ENCODE data around the gene FAM25G.
A peak's percentile ranks its signal among the peaks of the same experiment; 100 is the strongest.
"Not testable (repeated sequence)": the region's sequence is repeated elsewhere in the genome, so short reads cannot be mapped to it uniquely, and the experiment has no call there.

Gene FAM25G

DNA sequence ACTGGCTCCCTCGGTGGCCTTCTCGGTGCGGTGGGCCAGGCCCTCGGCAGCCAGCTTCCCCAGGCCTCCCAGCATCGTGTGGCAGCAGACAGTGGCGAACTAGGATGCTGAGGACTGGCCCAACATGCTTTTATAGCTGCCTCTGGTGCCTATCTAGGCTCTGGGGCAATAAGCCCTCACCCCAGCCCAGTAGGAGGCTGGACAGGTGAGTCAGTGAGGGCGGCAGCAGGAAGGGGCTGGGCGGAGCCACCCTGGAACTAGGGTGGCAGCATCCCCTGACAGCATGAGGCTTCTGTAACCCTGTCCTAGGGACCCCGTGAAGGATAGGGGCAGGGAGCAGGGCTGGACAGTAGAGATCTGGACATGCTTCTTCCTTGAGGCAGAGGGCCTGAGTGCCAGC, at the start of gene FAM25G:
Gene FAM25G, minus strand, starts transcription at position 101 of the 400 bp plus-strand sequence. Its CDS starts 26 bp downstream, at position 75.
- H3K27me3 ChIP-seq (replicated peaks; ENCODE audit: control insufficient read depth, insufficient read depth, low read length); DNase-seq (ENCODE audit: low read depth); H3K9ac ChIP-seq (ENCODE audit: low read length); H3K4me1 ChIP-seq (ENCODE audit: control insufficient read depth, insufficient read depth, low read length); H3K36me3 ChIP-seq (ENCODE audit: control insufficient read depth, insufficient read depth, low read length, severe bottlenecking); H3K9me3 ChIP-seq (ENCODE audit: control insufficient read depth, low read length); H3K4me3 ChIP-seq (ENCODE audit: low read length): not testable (repeated sequence)

DNA sequence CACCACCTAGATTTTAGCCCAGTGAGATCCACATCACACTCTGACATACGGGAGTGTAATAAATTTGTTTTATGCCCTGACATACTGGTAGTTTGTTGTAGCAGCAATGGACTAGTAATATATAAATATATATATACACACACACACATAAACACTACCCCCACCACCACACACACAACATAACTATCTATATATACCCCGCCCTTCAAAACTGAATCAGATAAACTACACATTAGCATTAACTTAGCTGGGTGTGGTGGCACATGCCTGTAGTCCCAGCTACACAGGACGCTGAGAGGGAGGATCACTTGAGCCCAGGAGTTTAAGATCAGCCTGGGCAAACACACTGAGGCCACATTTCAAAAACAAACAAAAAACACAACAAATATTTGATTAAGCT, 44.9 kb upstream of the FAM25G start:
- DNase-seq (ENCODE audit: low read depth); H3K36me3 ChIP-seq (ENCODE audit: control insufficient read depth, insufficient read depth, low read length, severe bottlenecking); H3K27me3 ChIP-seq (replicated peaks; ENCODE audit: control insufficient read depth, insufficient read depth, low read length); H3K9me3 ChIP-seq (ENCODE audit: control insufficient read depth, low read length); H3K4me3 ChIP-seq (ENCODE audit: low read length); H3K9ac ChIP-seq (ENCODE audit: low read length); H3K4me1 ChIP-seq (ENCODE audit: control insufficient read depth, insufficient read depth, low read length): not testable (repeated sequence)

DNA sequence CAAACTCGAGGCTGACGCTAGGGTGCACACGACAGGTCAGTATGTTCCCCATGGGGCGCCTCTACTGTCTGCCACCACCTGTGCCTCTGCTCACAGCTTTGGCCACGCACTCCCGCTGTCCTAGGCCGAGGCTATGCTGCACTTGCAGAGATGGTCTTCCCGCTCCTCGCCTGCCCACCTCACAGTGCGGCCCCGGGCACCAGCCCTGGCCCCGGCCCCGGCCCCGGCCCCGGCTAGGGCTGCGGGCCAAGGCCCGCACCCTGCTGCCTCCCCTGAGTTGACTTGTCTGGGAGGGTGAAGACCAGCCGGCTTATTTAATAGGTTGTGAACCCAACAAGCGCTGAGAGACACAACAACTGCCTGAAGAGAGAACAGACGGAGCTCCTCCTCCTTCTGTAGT, 32.0 kb upstream of the FAM25G start, which contains the start of gene AGAP9:
Gene AGAP9, minus strand, starts transcription at position 164 of the 400 bp plus-strand sequence. Its CDS starts 112 bp downstream, at position 52.
- not testable (repeated sequence) for H3K4me3 ChIP-seq (ENCODE audit: low read length); H3K4me1 ChIP-seq (ENCODE audit: control insufficient read depth, insufficient read depth, low read length); DNase-seq (ENCODE audit: low read depth); H3K9me3 ChIP-seq (ENCODE audit: control insufficient read depth, low read length); H3K9ac ChIP-seq (ENCODE audit: low read length); H3K27me3 ChIP-seq (replicated peaks; ENCODE audit: control insufficient read depth, insufficient read depth, low read length); H3K36me3 ChIP-seq (ENCODE audit: control insufficient read depth, insufficient read depth, low read length, severe bottlenecking)

DNA sequence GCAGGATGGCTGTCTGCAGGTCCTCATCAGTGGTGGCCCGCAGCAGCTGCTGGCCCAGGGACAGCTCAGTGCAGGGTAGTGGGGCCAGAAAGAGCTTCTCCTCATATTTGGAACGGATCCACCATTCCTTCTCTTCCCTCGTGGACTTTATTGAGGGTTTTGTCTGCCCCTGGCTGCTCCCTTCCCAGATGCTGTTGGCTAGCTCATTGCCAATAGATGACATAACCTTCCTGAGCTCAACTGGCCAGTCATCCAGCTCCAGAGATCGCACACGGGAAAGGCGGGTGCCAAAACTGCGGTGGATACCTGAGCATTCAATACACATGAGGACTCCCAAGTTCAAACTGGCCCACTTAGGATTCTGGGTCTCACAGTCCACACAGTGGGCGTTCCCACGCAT, 10.8 kb upstream of the FAM25G start:
- not testable (repeated sequence) for H3K9me3 ChIP-seq (ENCODE audit: control insufficient read depth, low read length); H3K36me3 ChIP-seq (ENCODE audit: control insufficient read depth, insufficient read depth, low read length, severe bottlenecking); H3K27me3 ChIP-seq (replicated peaks; ENCODE audit: control insufficient read depth, insufficient read depth, low read length); H3K9ac ChIP-seq (ENCODE audit: low read length); H3K4me3 ChIP-seq (ENCODE audit: low read length); DNase-seq (ENCODE audit: low read depth); H3K4me1 ChIP-seq (ENCODE audit: control insufficient read depth, insufficient read depth, low read length)

DNA sequence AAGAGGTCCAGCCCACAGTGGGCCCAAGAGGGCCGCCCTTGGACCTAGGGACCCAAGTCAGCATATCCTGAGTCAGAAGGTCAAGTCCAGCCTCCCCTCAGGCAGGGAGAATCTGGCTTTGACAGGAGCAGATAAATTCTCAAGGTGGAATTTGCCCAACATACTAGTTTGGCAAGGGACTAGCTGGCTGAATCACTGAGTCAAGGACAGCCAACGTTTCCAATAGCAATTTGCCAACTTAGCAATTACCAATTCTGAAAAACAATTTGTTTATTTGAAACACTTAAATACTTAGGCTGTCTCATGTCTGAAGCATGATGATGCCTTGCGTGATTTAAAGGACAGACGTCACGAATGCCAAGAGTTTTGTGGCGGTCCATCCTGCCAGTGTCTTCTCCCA, 2.7 kb upstream of the FAM25G start:
- DNase-seq (ENCODE audit: low read depth); H3K4me3 ChIP-seq (ENCODE audit: low read length); H3K27me3 ChIP-seq (replicated peaks; ENCODE audit: control insufficient read depth, insufficient read depth, low read length); H3K9me3 ChIP-seq (ENCODE audit: control insufficient read depth, low read length); H3K9ac ChIP-seq (ENCODE audit: low read length); H3K36me3 ChIP-seq (ENCODE audit: control insufficient read depth, insufficient read depth, low read length, severe bottlenecking); H3K4me1 ChIP-seq (ENCODE audit: control insufficient read depth, insufficient read depth, low read length): not testable (repeated sequence)

- not testable (repeated sequence) for H3K9me3 ChIP-seq (ENCODE audit: control insufficient read depth, low read length); H3K27me3 ChIP-seq (replicated peaks; ENCODE audit: control insufficient read depth, insufficient read depth, low read length); H3K36me3 ChIP-seq (ENCODE audit: control insufficient read depth, insufficient read depth, low read length, severe bottlenecking); H3K4me1 ChIP-seq (ENCODE audit: control insufficient read depth, insufficient read depth, low read length); H3K4me3 ChIP-seq (ENCODE audit: low read length); DNase-seq (ENCODE audit: low read depth); H3K9ac ChIP-seq (ENCODE audit: low read length)
These were observed 1.9 kb downstream of the FAM25G start for GRCh38 chr10:47489630-47490029.

DNA sequence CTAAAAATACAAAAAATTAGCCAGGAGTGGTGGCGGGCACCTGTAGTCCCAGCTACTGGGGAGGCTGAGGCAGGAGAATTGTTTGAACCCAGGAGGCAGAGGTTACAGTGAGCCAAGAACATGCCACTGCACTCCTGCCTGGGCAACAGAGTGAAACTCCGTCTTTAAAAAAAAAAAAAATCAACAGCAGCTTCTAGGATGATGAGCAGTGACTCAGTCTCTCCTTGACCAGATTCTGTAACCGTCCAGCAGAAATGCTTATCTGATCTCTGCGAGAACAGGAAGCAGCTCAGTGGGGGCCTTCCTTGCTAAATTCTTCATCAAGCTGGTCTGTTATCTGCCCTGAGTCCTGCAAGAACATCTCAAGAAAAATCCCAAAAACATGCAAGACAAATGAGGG, 5.6 kb downstream of the FAM25G start:
- H3K27me3 ChIP-seq (replicated peaks; ENCODE audit: control insufficient read depth, insufficient read depth, low read length); H3K9me3 ChIP-seq (ENCODE audit: control insufficient read depth, low read length); H3K36me3 ChIP-seq (ENCODE audit: control insufficient read depth, insufficient read depth, low read length, severe bottlenecking); H3K9ac ChIP-seq (ENCODE audit: low read length); H3K4me1 ChIP-seq (ENCODE audit: control insufficient read depth, insufficient read depth, low read length); H3K4me3 ChIP-seq (ENCODE audit: low read length): not testable (repeated sequence)
- DNase-seq (ENCODE audit: low read depth), result peak; percentile 51

GRCh38 chr10:47484786-47485185, 6.7 kb downstream of the FAM25G start:
- not testable (repeated sequence) for H3K4me1 ChIP-seq (ENCODE audit: control insufficient read depth, insufficient read depth, low read length); H3K9ac ChIP-seq (ENCODE audit: low read length); H3K4me3 ChIP-seq (ENCODE audit: low read length); H3K9me3 ChIP-seq (ENCODE audit: control insufficient read depth, low read length); H3K36me3 ChIP-seq (ENCODE audit: control insufficient read depth, insufficient read depth, low read length, severe bottlenecking); DNase-seq (ENCODE audit: low read depth); H3K27me3 ChIP-seq (replicated peaks; ENCODE audit: control insufficient read depth, insufficient read depth, low read length)

- DNase-seq (ENCODE audit: low read depth); H3K9me3 ChIP-seq (ENCODE audit: control insufficient read depth, low read length); H3K4me3 ChIP-seq (ENCODE audit: low read length); H3K27me3 ChIP-seq (replicated peaks; ENCODE audit: control insufficient read depth, insufficient read depth, low read length); H3K4me1 ChIP-seq (ENCODE audit: control insufficient read depth, insufficient read depth, low read length); H3K9ac ChIP-seq (ENCODE audit: low read length); H3K36me3 ChIP-seq (ENCODE audit: control insufficient read depth, insufficient read depth, low read length, severe bottlenecking): not testable (repeated sequence)
These were observed 7.6 kb downstream of the FAM25G start, which contains the start of gene ANXA8 for GRCh38 chr10:47483923-47484322. ANXA8 (minus strand) TSS chr10:47484115; CDS start chr10:47483933, 182 bp downstream.

DNA sequence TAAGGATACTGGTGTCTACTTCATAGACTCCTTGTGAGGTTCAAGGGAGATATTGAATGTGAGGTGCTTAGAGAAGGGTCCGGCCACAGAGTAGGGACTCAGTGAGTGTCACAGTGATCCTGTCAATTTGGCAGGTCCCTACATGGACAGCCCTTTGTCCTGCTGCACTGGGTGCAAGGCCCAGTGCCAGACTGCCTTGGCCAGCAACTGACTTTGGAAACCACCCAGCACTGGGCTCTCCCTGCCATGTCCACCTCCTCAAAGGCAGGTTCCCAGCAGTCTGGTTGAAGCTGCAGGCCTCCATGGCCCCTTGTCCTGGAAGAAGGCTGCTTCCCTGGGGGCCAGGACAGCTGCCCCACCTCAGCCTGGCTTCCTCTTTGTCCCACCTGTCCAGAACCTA, 9.1 kb downstream of the FAM25G start:
- not testable (repeated sequence) for H3K27me3 ChIP-seq (replicated peaks; ENCODE audit: control insufficient read depth, insufficient read depth, low read length); H3K4me3 ChIP-seq (ENCODE audit: low read length); H3K9me3 ChIP-seq (ENCODE audit: control insufficient read depth, low read length); H3K36me3 ChIP-seq (ENCODE audit: control insufficient read depth, insufficient read depth, low read length, severe bottlenecking); DNase-seq (ENCODE audit: low read depth); H3K9ac ChIP-seq (ENCODE audit: low read length); H3K4me1 ChIP-seq (ENCODE audit: control insufficient read depth, insufficient read depth, low read length)

DNA sequence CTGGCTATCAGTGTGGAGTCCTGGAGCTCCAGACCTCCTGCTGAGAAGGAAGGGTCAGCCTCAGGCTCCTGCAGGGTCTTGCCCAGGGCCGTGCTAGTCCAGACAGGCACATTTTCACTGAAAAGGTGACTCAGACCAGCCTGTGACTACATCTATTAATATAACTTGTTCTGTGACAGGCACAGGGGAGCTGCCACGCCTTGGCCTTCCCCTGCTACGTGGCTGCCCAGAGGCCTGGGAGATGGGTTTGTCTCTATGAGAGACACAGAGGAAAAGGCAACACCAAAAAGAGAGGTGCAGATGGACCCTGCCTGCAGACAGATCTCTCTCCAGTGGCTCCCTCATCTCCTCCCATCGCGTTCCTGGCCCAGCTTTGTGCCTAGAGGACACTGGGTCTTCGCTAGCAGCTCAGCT, 9.7 kb downstream of the FAM25G start:
- H3K27me3 ChIP-seq (replicated peaks; ENCODE audit: control insufficient read depth, insufficient read depth, low read length); H3K9me3 ChIP-seq (ENCODE audit: control insufficient read depth, low read length); H3K4me1 ChIP-seq (ENCODE audit: control insufficient read depth, insufficient read depth, low read length); DNase-seq (ENCODE audit: low read depth); H3K36me3 ChIP-seq (ENCODE audit: control insufficient read depth, insufficient read depth, low read length, severe bottlenecking); H3K9ac ChIP-seq (ENCODE audit: low read length); H3K4me3 ChIP-seq (ENCODE audit: low read length): not testable (repeated sequence)

DNA sequence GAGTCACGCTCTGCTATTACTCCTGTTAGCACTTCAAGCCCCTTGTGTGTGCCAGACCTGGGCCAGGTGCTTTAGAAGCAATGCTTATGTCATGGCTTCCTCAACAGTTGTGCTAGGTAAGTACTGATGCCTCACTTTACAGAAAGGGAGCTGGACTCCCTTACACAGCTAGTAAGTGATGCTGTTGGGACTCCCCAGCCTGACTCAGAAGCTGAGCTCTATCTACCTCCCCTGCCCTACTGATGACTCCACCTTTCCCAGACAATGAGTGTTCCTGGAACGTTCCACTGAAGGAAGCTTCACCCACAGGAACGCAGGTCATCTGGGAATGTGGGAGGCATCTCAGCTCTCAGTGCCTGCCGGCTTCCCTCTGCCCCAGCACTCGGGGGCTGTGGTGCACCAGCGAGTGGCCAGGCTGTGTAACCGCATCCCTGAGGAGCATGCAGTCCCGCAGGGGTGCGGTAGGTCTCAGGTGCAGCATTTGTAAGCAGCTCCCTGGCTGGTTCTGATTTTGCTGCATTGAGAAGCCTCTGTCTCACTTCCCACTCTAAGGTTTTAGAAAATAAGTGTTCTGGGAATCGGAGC, 10.2 kb downstream of the FAM25G start:
- H3K9me3 ChIP-seq (ENCODE audit: control insufficient read depth, low read length); H3K9ac ChIP-seq (ENCODE audit: low read length); H3K4me1 ChIP-seq (ENCODE audit: control insufficient read depth, insufficient read depth, low read length); H3K4me3 ChIP-seq (ENCODE audit: low read length); H3K27me3 ChIP-seq (replicated peaks; ENCODE audit: control insufficient read depth, insufficient read depth, low read length); H3K36me3 ChIP-seq (ENCODE audit: control insufficient read depth, insufficient read depth, low read length, severe bottlenecking): not testable (repeated sequence)
- DNase-seq (ENCODE audit: low read depth), result peak; percentile 5

All from adipocyte (in vitro differentiated cells).